Ammon's horn (tissue), 1 donor: ENCODE results near the gene AP2A2.
A peak's percentile ranks its signal among the peaks of the same experiment; 100 is the strongest.
"Not testable (repeated sequence)": the region's sequence is repeated elsewhere in the genome, so short reads cannot be mapped to it uniquely, and the experiment has no call there.

Experiments
- DNase-seq: peaks from one replicate; pipeline ENCODE4 v3.0.0-alpha.2; 2016; ENCODE audit warnings: low spot score

AP2A2 gene

DNA sequence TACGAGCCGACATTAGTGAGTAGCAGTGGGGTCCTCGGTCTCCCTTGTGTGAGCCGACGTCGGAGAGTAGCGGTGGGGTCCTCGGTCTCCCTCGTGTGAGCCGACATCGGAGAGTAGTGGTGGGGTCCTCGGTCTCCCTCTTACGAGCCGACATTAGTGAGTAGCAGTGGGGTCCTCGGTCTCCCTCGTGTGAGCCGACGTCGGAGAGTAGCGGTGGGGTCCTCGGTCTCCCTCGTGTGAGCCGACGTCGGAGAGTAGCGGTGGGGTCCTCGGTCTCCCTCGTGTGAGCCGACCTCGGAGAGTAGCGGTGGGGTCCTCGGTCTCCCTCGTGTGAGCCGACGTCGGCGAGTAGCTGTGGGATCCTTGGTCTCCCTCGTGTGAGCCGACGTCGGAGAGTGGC, 49.7 kb downstream of the AP2A2 start:
- DNase-seq: not testable (repeated sequence)

GRCh38 chr11:975827-976226, 50.2 kb downstream of the AP2A2 start:
- DNase-seq: peak; percentile 63

GRCh38 chr11:976431-977160, 50.9 kb downstream of the AP2A2 start:
- peak; percentile 83 for DNase-seq

- no peak for DNase-seq
Measured at GRCh38 chr11:977830-978720, 52.4 kb downstream of the AP2A2 start.

- DNase-seq: no peak
Measured at GRCh38 chr11:978781-979180, 53.1 kb downstream of the AP2A2 start.

DNA sequence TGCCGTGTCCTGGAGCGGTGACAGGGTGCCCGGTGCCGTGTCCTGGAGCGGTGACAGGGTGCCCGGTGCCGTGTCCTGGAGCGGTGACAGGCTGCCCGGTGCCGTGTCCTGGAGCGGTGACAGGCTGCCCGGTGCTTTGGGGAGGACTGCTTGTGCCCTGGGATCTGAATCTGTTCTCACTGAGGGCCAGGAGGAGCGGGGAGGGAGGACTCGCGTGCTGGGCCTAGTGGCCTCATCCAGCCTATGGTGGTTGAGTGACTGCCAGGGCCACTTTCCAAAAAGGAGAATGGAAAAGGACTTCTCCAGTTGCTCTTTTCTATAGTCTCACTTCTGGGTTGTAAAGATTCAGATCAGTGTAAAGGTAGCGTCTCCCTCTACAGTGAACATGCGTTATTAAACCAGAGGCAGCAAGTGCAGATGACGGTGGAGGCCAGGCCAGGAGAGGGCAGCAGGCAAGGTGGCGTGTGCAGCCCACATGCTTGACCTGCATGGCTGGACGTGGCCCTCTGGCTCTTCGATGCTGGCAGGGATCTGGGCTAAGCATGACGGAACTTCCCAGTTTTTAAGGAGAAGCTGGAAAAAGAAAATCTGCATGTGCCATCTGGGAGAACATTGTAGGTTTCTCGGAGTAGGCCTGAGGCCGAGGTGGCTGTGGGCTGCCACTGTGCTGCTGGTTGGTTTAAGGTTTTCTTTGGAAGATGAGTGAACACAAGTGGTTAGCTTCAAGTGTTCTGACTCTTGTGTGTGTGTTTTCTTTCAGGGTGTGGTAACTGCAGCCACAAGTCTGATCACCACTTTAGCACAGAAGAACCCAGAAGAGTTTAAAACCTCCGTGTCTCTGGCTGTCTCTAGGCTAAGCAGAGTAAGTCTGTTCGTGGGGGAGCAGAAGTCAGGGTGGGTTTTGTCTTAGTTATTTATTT, 55.0 kb downstream of the AP2A2 start:
- DNase-seq: no peak

DNA sequence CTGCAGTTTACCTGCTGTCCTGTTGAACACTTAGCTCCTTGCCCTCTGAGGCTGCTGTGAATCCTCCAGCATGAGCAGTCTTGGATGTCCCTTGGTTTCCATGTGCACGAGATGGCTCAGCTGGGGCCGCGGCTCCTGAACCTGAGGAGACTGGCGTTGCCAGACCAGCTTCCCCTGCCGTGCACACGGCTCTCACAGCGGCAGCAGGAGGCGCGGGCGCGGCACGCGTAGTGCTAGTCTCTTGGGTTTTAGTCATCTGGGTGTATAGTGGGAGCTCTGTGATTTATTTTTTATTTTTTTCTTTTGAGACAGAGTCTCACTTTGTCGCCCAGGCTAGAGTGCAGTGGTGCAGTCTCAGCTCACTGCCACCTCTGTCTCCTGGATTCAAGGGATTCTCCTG, 56.1 kb downstream of the AP2A2 start:
- no peak for DNase-seq

- DNase-seq: no peak
Measured at GRCh38 chr11:984546-984945, 58.9 kb downstream of the AP2A2 start.

GRCh38 chr11:985406-985805, 59.7 kb downstream of the AP2A2 start:
- no peak for DNase-seq

- no peak for DNase-seq
Measured at GRCh38 chr11:985848-986247, 60.2 kb downstream of the AP2A2 start.

DNA sequence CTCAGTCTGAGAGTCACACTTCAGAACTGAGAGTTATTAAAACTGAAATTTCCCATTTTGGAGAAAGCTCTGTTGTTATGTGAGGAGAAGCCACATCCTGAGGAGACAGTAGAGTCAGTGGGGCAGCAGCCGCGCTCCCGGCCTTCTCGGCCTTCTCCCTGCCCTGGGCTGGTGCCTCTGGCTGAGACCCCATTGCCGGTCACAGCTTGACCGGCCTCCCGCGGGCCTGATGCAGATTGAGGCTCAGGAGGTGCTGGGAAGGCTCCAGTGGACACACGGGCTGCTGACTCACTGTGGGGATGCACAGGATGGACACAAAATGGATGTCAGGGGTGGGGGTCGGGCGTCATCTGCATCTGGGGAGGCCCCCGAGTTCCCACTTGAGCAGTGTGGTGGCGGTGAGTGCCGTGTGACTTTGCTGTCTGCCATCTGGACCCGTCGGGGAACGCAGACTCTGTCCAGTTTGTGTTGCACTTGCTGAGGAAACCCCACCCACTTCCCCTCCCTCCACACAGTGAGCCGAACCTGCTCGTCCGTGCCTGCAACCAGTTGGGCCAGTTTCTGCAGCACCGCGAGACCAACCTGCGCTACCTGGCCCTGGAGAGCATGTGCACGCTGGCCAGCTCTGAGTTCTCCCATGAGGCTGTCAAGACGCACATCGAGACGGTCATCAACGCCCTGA, 60.7 kb downstream of the AP2A2 start:
- no peak for DNase-seq

DNA sequence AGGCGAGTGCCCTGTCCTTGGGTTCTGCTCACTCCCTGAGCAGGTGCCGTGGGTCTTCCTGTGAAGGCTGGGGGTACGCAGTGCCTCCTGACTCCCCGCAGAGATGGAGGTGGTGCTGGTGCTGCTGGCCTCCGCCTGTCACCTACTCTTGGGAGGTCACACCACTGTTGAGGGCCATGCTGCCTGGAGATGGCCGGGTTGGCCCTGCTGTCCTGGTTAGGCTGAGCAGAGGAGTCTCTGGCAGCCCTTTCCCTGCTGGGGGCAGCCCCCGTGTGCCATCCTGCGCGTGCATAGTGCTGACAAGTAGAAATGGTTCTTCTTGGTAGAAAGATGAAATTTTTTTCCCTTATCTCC, 61.3 kb downstream of the AP2A2 start:
- no peak for DNase-seq

- DNase-seq: no peak
Measured at GRCh38 chr11:987671-988070, 62.0 kb downstream of the AP2A2 start.

DNA sequence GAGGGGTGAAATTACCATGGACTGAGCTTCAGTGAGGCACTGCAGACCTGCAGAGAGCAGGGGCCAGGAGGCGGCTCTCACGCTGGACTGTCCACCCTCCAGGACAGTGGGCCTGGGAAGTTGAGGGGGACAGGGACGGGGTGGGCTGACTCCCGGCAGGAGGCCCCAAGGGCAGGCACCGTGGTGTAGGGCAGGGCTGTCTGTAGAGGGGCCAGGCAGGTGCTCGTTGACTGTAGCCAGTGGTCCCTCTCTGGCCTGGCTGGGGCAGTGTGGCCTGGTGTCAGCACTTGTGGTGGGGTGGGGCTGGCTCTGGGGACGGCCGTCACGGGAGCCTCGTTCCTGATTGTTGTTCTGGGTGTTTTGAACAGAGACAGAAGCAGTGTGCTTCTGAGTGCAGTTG, 64.4 kb downstream of the AP2A2 start:
- DNase-seq: no peak

DNA sequence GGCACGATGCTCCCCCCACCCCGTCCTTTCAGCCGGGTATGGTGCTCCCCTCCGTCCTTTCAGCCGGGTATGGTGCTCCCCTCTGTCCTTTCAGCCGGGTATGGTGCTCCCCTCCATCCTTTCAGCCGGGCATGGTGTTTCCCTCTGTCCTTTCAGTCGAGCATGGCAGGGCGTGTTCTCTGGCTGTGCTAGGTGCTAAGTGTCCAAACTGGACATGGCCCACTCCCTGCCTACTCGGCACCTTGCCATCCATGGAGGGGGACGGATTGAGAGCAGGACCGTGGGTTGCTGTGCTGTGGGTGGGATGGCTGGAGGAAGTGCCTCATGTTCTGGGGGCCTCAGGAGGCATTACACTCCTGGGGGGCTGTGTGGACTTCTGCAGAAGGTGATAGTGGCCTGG, 65.4 kb downstream of the AP2A2 start:
- DNase-seq: no peak

DNA sequence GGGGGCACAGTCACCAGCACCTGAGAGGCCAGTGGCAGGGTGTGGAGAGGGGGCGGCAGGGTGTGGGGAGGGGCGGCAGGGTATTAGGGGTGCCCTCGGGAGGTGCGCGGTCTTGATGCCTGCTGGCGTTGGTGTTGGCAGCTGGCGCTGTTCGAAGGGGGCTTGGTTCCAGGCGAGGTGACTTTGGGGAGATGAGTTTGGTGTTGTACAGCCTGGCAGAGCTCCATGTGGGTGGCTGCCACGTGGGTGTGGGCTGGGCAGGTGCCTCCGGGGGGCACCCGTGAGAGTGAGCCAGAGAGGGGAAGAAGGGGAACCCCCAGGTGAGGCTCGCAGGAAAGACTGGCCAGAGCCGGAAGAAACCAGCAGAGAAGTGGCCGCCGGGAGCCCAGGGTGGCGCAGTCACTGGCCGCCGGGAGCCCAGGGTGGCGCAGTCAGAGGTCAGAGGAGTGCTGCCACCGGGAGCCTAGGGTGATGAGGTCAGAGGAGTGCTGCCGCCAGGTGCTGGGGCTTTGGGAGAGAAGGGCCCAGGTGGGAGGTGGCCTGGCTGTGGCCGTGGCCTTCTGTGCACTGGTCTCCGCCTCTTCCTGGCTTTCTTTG, 66.1 kb downstream of the AP2A2 start:
- DNase-seq: no peak

DNA sequence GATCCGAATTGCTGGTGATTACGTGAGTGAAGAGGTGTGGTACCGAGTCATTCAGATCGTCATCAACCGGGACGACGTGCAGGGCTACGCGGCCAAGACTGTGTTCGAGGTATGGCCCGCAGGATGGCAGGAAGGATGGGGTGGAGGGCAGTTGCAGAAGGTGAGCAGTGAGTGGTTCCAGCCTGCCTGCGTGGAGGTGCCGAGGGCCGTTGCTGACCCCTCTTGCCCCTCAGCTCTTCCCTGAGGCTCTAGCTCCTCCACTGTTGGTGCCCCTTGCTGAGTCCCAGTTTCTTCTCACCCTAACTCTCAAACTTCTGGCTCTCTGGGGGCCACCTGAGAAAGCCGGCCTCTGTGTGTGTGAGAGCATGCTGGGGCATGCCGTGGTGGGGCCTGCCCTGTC, 66.9 kb downstream of the AP2A2 start:
- DNase-seq: no peak

- no peak for DNase-seq
Measured at GRCh38 chr11:993632-994167, 68.0 kb downstream of the AP2A2 start.

DNA sequence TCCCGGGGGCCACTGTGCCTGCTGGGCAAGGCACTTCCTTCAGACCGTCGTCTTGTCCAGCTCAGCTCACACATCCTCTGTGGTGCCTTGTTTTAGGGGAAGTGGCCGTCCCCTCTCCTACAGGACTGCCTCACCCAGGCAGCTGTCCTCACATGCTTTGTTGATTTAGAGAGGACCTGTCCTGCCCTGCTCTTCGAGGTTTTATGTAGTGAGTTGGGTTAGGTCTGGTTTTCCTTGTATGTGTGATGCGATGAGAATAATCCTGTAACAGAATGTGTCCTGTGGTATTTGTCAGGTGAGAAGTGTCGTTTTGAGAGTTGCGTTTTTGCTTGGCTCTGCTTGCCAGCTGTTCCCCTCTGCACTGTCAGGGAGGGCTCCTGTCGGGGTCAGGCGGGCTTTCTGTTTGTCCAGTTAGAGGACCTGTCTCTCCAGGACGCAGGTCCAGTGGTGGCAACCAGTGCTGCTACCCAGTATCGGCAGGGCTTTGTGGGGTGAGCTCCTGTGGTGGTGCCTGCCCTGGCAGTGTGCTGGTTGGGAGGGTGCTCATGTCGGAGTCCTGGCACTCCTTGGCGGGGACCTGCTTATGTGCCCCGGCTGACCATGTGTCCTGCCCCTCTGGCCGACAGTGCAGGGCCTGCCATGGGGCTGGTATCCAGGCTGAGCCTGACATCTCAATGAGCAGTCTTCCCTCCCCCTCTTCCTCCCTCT, 69.5 kb downstream of the AP2A2 start:
- DNase-seq: no peak

DNA sequence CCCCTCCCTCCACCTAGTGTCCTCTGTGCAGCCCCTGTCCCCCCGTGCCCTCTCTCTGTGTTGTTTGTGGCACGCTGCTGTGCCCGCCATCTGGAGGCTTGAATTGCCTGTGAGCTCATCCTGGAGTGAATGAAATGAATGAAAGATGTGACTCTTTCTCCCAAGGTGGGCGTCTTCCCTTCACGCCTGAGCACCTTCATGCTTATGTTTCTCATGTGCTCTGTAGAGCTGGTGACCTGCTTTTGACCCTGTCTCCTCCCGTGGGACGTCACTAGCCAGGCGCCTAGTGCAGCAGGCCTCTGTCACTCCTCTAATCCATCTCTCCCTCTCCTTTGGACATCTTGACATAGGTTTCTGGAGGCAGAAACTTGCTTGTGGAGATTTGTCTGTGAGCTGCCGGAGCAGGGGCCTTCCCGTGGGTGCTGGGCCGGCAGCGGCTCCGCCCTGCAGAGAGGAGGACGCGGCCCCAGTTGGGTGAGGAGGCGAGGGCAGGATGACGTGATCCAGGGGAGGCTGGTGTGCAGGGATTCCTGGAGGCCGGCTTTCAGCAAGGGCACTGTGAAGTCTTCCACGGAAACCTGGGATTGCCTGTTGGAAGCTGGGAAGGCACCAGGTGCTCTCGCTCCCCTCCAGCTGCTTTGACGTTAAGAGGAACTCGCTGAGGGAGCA, 70.2 kb downstream of the AP2A2 start:
- no peak for DNase-seq
